Measurements from ENCODE around the gene PHRF1.

PHRF1 gene

GRCh38 chr11:612201-612960, 36.1 kb downstream of the PHRF1 start:
- Histone ChIP-seq H3K27me3 (ENCODE audit: low read depth, low read length) (no peaks in the 10 kb centered on the region), H2AFZ (ENCODE audit: low read depth, low read length) (no peak overlapping the region), H3K36me3 (replicated peaks; ENCODE audit: low read depth, low read length) (peaks cover 50% of the 10 kb centered on the region), H3K9me3 (ENCODE audit: insufficient read depth, low read length) (no peaks in the 10 kb centered on the region), H4K20me1 (ENCODE audit: insufficient read depth, low read length) (peaks cover 20% of the 10 kb centered on the region), H3K4me3 (ENCODE audit: low read length) (no peak overlapping the region), H3K9ac (ENCODE audit: low read length) (no peak overlapping the region), H3K27ac (ENCODE audit: low read length) (no peak overlapping the region), H3K4me1 (ENCODE audit: low read length) (peaks cover 20% of the 10 kb centered on the region), H3K4me2 (ENCODE audit: low read length) (no peak overlapping the region), H3K79me2 (ENCODE audit: low read length) (peaks cover 5% of the 10 kb centered on the region; the same call in 1 of the 2 replicates)
- TF ChIP-seq EZH2phosphoT487 (IDR thresholded peaks at IDR 0.05; ENCODE audit: low read depth): no peak
- TF ChIP-seq, protein P1, sequence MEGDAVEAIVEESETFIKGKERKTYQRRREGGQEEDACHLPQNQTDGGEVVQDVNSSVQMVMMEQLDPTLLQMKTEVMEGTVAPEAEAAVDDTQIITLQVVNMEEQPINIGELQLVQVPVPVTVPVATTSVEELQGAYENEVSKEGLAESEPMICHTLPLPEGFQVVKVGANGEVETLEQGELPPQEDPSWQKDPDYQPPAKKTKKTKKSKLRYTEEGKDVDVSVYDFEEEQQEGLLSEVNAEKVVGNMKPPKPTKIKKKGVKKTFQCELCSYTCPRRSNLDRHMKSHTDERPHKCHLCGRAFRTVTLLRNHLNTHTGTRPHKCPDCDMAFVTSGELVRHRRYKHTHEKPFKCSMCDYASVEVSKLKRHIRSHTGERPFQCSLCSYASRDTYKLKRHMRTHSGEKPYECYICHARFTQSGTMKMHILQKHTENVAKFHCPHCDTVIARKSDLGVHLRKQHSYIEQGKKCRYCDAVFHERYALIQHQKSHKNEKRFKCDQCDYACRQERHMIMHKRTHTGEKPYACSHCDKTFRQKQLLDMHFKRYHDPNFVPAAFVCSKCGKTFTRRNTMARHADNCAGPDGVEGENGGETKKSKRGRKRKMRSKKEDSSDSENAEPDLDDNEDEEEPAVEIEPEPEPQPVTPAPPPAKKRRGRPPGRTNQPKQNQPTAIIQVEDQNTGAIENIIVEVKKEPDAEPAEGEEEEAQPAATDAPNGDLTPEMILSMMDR (IDR thresholded peaks at IDR 0.05; ENCODE audit: low read depth, low read length): no peak

GRCh38 chr11:612961-613300, 36.7 kb downstream of the PHRF1 start:
- H3K4me1 ChIP-seq (ENCODE audit: low read length): peaks cover 20% of the 10 kb centered on the region
- H3K4me2 ChIP-seq (ENCODE audit: low read length): no peak overlapping the region
- no peaks in the 10 kb centered on the region for H3K9me3 ChIP-seq (ENCODE audit: insufficient read depth, low read length)
- H3K9ac ChIP-seq (ENCODE audit: low read length): no peak overlapping the region
- TF ChIP-seq, protein P1 (IDR thresholded peaks at IDR 0.05; ENCODE audit: low read depth, low read length): no peak
- no peak for TF ChIP-seq EZH2phosphoT487 (IDR thresholded peaks at IDR 0.05; ENCODE audit: low read depth)
- peaks cover 5% of the 10 kb centered on the region; the same call in 1 of the 2 replicates for H3K79me2 ChIP-seq (ENCODE audit: low read length)
- H3K27ac ChIP-seq (ENCODE audit: low read length): no peak overlapping the region
- H3K4me3 ChIP-seq (ENCODE audit: low read length): no peak overlapping the region
- no peak overlapping the region for H2AFZ ChIP-seq (ENCODE audit: low read depth, low read length)
- H3K36me3 ChIP-seq (replicated peaks; ENCODE audit: low read depth, low read length): peaks cover 46% of the 10 kb centered on the region
- peaks cover 20% of the 10 kb centered on the region for H4K20me1 ChIP-seq (ENCODE audit: insufficient read depth, low read length)
- H3K27me3 ChIP-seq (ENCODE audit: low read depth, low read length): no peaks in the 10 kb centered on the region

DNA sequence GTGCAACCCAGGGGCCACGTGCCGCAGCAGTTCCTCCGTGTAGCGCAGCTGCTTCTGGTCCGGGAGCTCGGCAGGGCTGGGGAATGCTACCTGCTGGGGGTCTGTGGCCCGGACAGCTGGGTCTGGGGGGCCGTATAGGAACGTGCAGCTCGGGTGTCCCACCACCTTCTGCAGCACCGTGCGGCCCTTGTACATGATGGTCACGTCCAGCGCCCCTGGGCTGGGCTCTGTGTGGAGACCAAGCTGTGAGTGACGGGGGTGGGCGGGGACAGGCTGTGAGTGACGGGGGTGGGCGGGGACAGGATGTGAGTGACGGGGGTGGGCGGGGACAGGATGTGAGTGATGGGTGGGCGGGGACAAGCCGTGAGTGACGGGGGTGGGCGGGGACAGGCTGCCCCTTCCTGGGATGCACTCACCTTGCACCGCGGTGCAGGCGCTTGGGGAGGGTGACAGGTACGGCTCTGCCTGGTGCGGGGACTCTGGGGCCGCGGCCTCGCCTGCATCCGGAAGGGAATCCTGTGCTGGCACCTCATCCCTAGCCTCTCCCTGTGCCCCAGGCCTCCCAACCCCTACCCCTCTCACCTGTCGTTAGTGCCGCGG, 37.2 kb downstream of the PHRF1 start:
- no peaks in the 10 kb centered on the region for H3K9me3 ChIP-seq (ENCODE audit: insufficient read depth, low read length)
- no peak overlapping the region for H3K9ac ChIP-seq (ENCODE audit: low read length)
- peaks cover 20% of the 10 kb centered on the region for H3K4me1 ChIP-seq (ENCODE audit: low read length)
- H3K79me2 ChIP-seq (ENCODE audit: low read length): peaks cover 5% of the 10 kb centered on the region; the same call in 1 of the 2 replicates
- peaks cover 20% of the 10 kb centered on the region for H4K20me1 ChIP-seq (ENCODE audit: insufficient read depth, low read length)
- peaks cover 41% of the 10 kb centered on the region for H3K36me3 ChIP-seq (replicated peaks; ENCODE audit: low read depth, low read length)
- H3K27me3 ChIP-seq (ENCODE audit: low read depth, low read length): no peaks in the 10 kb centered on the region
- TF ChIP-seq, protein P1 (IDR thresholded peaks at IDR 0.05; ENCODE audit: low read depth, low read length): no peak
- TF ChIP-seq EZH2phosphoT487 (IDR thresholded peaks at IDR 0.05; ENCODE audit: low read depth): no peak
- H3K4me3 ChIP-seq (ENCODE audit: low read length): no peak overlapping the region
- no peak overlapping the region for H3K4me2 ChIP-seq (ENCODE audit: low read length)
- no peak overlapping the region for H3K27ac ChIP-seq (ENCODE audit: low read length)
- no peak overlapping the region for H2AFZ ChIP-seq (ENCODE audit: low read depth, low read length)

GRCh38 chr11:614021-614622, 37.9 kb downstream of the PHRF1 start:
- TF ChIP-seq EZH2phosphoT487 (IDR thresholded peaks at IDR 0.05; ENCODE audit: low read depth): no peak
- Histone ChIP-seq H4K20me1 (ENCODE audit: insufficient read depth, low read length) (peaks cover 20% of the 10 kb centered on the region), H3K9ac (ENCODE audit: low read length) (no peak overlapping the region), H3K9me3 (ENCODE audit: insufficient read depth, low read length) (no peaks in the 10 kb centered on the region), H3K27me3 (ENCODE audit: low read depth, low read length) (no peaks in the 10 kb centered on the region), H3K36me3 (replicated peaks; ENCODE audit: low read depth, low read length) (peaks cover 38% of the 10 kb centered on the region), H2AFZ (ENCODE audit: low read depth, low read length) (no peak overlapping the region), H3K4me2 (ENCODE audit: low read length) (peak overlapping the region; percentile 84; the same call in 1 of the 2 replicates), H3K79me2 (ENCODE audit: low read length) (peaks cover 5% of the 10 kb centered on the region; the same call in 1 of the 2 replicates), H3K27ac (ENCODE audit: low read length) (no peak overlapping the region), H3K4me1 (ENCODE audit: low read length) (peaks cover 20% of the 10 kb centered on the region), H3K4me3 (ENCODE audit: low read length) (no peak overlapping the region)

All from OCI-LY3 (cell line).